Duodenal mucosa (tissue), 2 donors: Measurements from ENCODE around the gene FCHSD2.

Source experiments
- H3K27ac ChIP-seq: one replicate; pipeline ENCODE4 v1.7.0; 2013; ENCODE audit warnings: low read depth, low read length
- H3K27me3 ChIP-seq, 2 donors: one replicate each; pipeline ENCODE4 v1.7.0; 2013; ENCODE audit warnings: low read length in 2 of 2, control low read depth in 1 of 2; ENCODE audit not compliant: insufficient read depth in 2 of 2, control insufficient read depth in 1 of 2
- H3K36me3 ChIP-seq, 2 donors: one replicate each; pipeline ENCODE4 v1.7.0; 2013; ENCODE audit warnings: low read length in 2 of 2, control low read depth in 1 of 2; ENCODE audit not compliant: insufficient read depth in 2 of 2, control insufficient read depth in 1 of 2
- H3K4me1 ChIP-seq, 2 donors: one replicate each; pipeline ENCODE4 v1.7.0; 2013; ENCODE audit warnings: low read length in 2 of 2, control low read depth in 1 of 2; ENCODE audit not compliant: insufficient read depth in 2 of 2, control insufficient read depth in 1 of 2
- H3K4me3 ChIP-seq, 2 donors: one replicate each; pipeline ENCODE4 v1.7.0; 2013; ENCODE audit warnings: low read length in 2 of 2, low read depth in 1 of 2
- H3K9ac ChIP-seq, 2 donors: one replicate each; pipeline ENCODE4 v1.7.0; 2013; ENCODE audit warnings: low read length in 2 of 2, low read depth in 1 of 2
- H3K9me3 ChIP-seq, 2 donors: one replicate each; pipeline ENCODE4 v1.7.0; 2013; ENCODE audit warnings: low read length in 2 of 2, control low read depth in 1 of 2; ENCODE audit not compliant: control insufficient read depth in 1 of 2

The FCHSD2 gene

GRCh38 chr11:72947229-72947628 is 194.9 kb downstream of the FCHSD2 start:
- Histone ChIP-seq H3K36me3 (no peaks in the 10 kb centered on the region), H3K4me1 (peaks cover 0 to 4% of the 10 kb centered on the region in 2 donors), H3K27ac (no peak overlapping the region), H3K27me3 (no peaks in the 10 kb centered on the region), H3K9me3 (no peaks in the 10 kb centered on the region), H3K4me3 (no peak overlapping the region), H3K9ac (no peak overlapping the region)

DNA sequence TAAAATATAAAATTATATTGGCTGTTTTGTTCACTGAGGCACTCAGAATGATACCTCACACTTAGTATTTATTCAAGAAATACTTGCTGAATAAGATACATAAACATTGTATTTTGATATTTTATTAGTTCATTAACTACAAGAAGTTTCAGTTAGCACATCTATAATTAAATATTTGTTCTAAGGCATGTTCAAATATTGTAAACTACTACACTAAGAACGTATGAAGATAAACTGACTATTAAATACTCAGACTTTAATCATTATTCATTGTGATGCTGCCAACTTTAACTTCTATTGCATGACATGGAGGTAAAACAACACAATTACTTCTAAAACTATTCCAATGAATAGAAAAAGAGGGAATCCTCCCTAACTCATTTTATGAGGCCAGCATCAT is 198.5 kb downstream of the FCHSD2 start:
- no peak overlapping the region for H3K9ac ChIP-seq
- peaks cover 0 to 4% of the 10 kb centered on the region in 2 donors for H3K4me1 ChIP-seq
- no peak overlapping the region for H3K4me3 ChIP-seq
- H3K36me3 ChIP-seq, result no peaks in the 10 kb centered on the region
- no peak overlapping the region for H3K27ac ChIP-seq
- no peaks in the 10 kb centered on the region for H3K27me3 ChIP-seq
- no peaks in the 10 kb centered on the region for H3K9me3 ChIP-seq

DNA sequence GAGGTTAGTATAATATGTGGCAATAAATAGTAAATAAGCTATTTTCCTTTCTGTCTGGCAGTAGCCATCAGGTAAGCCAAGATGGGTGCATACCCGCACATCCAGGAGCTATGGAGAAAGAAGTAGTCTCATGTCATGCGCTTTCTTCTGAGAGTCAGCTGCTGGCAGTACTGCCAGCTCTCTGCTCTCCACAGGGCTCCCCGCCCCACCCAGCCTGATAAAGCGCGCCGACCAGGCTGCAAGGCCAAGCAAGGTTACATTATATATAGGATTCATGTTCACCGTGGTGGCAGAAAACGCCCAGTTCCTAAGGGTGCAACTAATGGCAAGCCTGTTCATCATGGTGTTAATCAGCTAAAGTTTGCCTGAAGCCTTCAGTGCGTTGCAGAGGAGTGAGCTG is 201.7 kb downstream of the FCHSD2 start:
- Histone ChIP-seq H3K4me3 (no peak overlapping the region), H3K27me3 (no peaks in the 10 kb centered on the region), H3K9me3 (no peaks in the 10 kb centered on the region), H3K36me3 (peaks cover 0 to 3% of the 10 kb centered on the region in 2 donors), H3K27ac (no peak overlapping the region), H3K4me1 (peaks cover 4 to 7% of the 10 kb centered on the region in 2 donors), H3K9ac (no peak overlapping the region)

DNA sequence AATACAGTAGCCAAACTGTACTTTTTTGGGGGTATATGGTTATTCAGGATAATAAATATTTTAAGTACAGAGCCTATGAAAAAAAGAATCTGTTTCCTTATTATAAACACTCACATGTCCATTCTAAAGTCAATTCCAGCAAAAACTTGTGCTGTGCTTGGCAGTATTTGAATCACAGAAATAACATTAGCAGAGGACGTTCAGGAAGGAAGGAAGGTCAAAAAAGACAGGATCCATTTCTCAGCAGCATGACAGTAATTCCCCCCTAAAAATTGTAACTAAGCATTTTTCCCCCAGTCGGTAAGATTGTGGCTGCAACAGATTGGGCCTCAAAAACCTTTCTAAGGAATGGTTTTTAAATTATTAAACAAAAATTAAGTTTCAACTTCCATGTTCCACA is 203.1 kb downstream of the FCHSD2 start:
- H3K4me1 ChIP-seq, result peaks cover 4 to 15% of the 10 kb centered on the region in 2 donors
- no peak overlapping the region for H3K4me3 ChIP-seq
- H3K9me3 ChIP-seq, result no peaks in the 10 kb centered on the region
- no peaks in the 10 kb centered on the region for H3K27me3 ChIP-seq
- no peak overlapping the region for H3K27ac ChIP-seq
- H3K36me3 ChIP-seq, result peaks cover 0 to 3% of the 10 kb centered on the region in 2 donors
- no peak overlapping the region for H3K9ac ChIP-seq

DNA sequence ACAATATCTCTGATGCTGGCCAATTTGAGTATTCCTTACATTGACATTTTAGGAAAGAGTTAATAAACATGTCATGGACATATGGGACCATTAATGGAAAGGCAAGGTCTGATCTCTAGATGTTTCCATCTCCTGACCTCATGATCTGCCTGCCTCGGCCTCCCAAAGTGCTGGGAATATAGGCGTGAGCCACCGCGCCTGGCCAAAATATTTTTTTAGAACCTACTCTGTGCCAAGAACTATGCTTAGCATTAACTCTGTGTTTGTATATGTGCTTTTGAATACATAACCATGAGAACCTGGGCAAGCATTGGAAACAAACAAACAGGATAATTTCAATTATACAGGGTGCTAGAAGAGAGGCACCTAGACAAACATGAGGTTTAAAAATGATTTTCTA is 204.7 kb downstream of the FCHSD2 start:
- Histone ChIP-seq H3K27me3 (no peaks in the 10 kb centered on the region), H3K9ac (no peak overlapping the region), H3K4me1 (peaks cover 0 to 15% of the 10 kb centered on the region in 2 donors), H3K36me3 (peaks cover 0 to 3% of the 10 kb centered on the region in 2 donors), H3K27ac (no peak overlapping the region), H3K9me3 (no peaks in the 10 kb centered on the region), H3K4me3 (no peak overlapping the region)

DNA sequence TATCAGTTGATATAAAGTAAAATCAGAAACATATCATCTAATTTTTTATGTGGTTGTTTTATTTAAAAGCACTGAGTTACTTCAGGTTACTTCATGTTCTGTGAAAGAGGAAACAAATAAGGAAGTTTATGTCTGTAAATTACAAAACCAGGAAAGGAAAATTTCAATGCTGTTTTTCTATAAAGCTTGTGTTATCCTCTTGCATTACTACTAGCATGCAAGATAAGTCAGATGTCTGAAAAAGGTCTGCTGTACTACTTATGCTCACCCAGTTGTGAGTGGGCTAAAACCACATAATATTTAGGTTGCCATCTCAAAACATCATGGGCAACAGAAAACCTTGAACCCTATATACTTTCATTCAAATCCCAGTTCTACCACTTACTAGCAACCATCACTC is 206.4 kb downstream of the FCHSD2 start:
- no peak overlapping the region for H3K27ac ChIP-seq
- peaks cover 0 to 3% of the 10 kb centered on the region in 2 donors for H3K36me3 ChIP-seq
- no peaks in the 10 kb centered on the region for H3K27me3 ChIP-seq
- no peaks in the 10 kb centered on the region for H3K9me3 ChIP-seq
- no peak overlapping the region for H3K9ac ChIP-seq
- no peak overlapping the region for H3K4me3 ChIP-seq
- peaks cover 0 to 15% of the 10 kb centered on the region in 2 donors for H3K4me1 ChIP-seq

- peaks cover 0 to 15% of the 10 kb centered on the region in 2 donors for H3K4me1 ChIP-seq
- no peak overlapping the region for H3K9ac ChIP-seq
- H3K4me3 ChIP-seq, result no peak overlapping the region
- H3K36me3 ChIP-seq, result no peaks in the 10 kb centered on the region
- no peaks in the 10 kb centered on the region for H3K9me3 ChIP-seq
- H3K27ac ChIP-seq, result no peak overlapping the region
- H3K27me3 ChIP-seq, result no peaks in the 10 kb centered on the region
These were observed 210.0 kb downstream of the FCHSD2 start for GRCh38 chr11:72932132-72932570.

DNA sequence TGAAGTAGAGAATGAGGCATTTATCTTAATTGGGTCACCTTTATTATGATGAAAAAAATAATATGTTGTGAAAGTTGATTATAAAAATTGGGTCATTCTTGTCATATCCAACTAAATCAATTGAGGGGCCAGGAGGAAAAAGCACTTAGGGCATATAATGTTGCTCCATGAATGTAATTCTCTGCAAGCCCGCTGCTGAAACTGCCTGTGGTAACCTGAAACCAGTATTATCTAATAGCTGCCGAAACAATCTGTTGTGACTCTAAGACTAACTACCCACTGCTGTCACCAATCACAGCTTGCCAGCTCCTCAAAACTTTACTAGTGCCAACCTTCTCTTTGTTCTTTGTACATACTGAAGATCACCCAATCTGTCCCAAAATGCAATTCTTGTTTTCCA is 212.1 kb downstream of the FCHSD2 start:
- H3K27ac ChIP-seq, result no peak overlapping the region
- H3K4me3 ChIP-seq, result no peak overlapping the region

DNA sequence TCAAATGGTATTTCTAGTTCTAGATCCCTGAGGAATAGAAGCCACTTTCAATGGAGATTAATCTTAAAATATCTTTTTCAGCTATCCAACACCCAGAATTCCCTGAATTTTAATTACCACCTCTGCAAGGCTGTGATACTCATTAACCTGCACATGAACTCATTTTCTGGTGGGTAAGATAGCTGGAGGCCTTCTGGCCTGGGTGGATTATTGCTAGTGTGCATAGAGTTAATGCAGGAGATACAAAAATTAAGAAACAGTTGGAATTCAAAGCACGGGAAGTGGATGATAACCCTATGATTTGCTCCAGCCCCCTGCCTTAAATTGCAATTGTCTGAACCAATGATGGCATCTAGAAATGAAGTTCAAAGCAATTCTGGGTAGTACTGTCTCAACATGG is 212.9 kb downstream of the FCHSD2 start:
- Histone ChIP-seq H3K4me1 (no peaks in the 10 kb centered on the region), H3K27me3 (no peaks in the 10 kb centered on the region), H3K27ac (no peak overlapping the region)

More for the DNA sequence above, 212.1 kb downstream of the FCHSD2 start:
- H3K27me3 ChIP-seq, result no peaks in the 10 kb centered on the region
- H3K4me1 ChIP-seq, result peaks cover 0 to 4% of the 10 kb centered on the region in 2 donors
- H3K9ac ChIP-seq, result no peak overlapping the region
- H3K9me3 ChIP-seq, result no peaks in the 10 kb centered on the region
- H3K36me3 ChIP-seq, result no peaks in the 10 kb centered on the region

GRCh38 chr11:72927380-72927779 is 214.7 kb downstream of the FCHSD2 start:
- no peaks in the 10 kb centered on the region for H3K36me3 ChIP-seq
- H3K9me3 ChIP-seq, result no peaks in the 10 kb centered on the region
- H3K27me3 ChIP-seq, result no peaks in the 10 kb centered on the region
- no peaks in the 10 kb centered on the region for H3K4me1 ChIP-seq
- no peak overlapping the region for H3K9ac ChIP-seq
- no peak overlapping the region for H3K27ac ChIP-seq
- H3K4me3 ChIP-seq, result no peak overlapping the region

More for the DNA sequence above, 212.9 kb downstream of the FCHSD2 start:
- Histone ChIP-seq H3K9ac (no peak overlapping the region), H3K9me3 (no peaks in the 10 kb centered on the region), H3K4me3 (no peak overlapping the region), H3K36me3 (no peaks in the 10 kb centered on the region)

DNA sequence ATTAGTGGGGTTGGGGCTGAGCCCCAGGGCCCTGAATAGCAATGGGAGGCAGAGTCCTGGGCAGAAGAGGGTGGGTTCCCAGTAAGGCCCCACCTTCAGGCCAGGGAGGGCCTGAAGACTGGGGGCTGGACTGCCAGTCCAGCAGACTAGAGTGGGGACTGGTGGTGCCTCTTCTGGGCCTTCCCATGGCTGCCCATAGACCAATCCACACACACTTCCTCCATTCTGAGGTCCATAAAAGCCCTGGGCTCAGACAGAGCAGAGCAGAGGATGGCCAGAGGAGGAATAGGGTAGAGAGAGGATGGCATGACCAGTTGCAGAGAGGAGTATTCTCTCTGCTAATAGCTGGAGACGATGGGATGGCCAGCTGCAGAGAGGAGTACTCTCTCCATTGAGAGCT is 216.0 kb downstream of the FCHSD2 start:
- Histone ChIP-seq H3K9me3 (no peaks in the 10 kb centered on the region), H3K9ac (no peak overlapping the region), H3K4me1 (no peaks in the 10 kb centered on the region), H3K27me3 (no peaks in the 10 kb centered on the region), H3K36me3 (no peaks in the 10 kb centered on the region), H3K4me3 (no peak overlapping the region), H3K27ac (no peak overlapping the region)
